GM18511 (cell line): ENCODE measurements around the gene ZNF865.

Experiments used
- ATAC-seq: cut with Tn5 transposase; IDR thresholded peaks from one replicate; pipeline ENCODE4 v1.9.1; 2021; ENCODE audit warnings: mild to moderate bottlenecking, moderate library complexity; ENCODE audit not compliant: unreplicated experiment

Gene ZNF865

DNA sequence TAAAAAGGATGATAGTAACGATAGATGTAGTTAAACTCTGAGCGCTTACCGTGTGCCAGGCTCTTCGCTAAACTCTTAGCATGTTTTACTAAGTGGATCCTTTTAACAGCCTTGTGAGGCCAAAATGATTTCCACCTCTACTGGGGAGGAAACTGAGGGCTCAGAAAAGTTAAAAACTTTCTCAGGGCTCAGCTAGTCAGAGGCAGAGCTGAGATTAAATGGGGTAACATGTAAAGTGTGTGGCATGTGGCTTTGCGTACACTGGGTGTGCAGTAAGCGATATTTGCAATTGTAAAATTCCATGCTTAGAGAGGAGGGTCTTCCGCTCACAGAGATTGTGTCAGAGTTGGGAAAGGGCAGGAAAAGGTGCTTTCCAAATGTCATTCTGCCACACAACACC, 51.1 kb downstream of the ZNF865 start:
- ATAC-seq = no peak

DNA sequence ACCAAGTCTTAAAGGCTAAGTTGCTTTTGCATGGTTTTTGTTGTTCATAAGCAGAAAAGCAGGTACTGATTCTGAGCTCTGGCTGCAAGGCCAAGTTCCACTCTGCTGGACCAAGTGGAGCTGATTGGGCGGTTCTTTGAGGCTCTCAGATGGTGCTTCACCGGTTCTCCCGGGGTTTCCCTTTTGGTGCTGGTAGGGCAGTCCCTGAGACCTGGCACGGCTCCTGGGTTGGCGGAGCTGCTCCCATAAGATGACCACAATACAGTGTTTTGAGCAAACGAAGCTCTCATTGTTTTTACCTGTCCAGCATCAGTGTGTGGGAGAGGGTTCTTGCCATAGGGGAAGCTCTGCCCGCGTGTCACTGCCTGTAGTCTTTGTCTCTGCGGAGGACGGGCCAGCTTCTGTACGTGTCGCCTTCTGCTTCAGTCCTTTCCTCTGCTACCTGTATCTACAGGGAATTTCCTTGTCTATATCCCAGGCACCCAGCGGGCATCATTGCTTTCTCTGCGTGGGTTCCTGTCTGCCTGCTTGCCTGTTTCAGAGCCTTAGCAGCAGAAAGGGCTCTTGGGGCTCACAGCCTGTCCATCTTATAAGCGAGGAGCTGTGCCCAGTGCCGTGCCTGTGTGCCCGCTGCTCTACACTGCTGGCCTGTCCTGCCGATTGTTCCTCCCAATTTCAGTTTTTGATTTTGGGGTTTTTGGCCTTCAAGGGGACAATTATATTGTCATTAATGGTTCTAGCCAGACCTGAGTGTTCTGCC, 51.7 kb downstream of the ZNF865 start:
- no peak for ATAC-seq

DNA sequence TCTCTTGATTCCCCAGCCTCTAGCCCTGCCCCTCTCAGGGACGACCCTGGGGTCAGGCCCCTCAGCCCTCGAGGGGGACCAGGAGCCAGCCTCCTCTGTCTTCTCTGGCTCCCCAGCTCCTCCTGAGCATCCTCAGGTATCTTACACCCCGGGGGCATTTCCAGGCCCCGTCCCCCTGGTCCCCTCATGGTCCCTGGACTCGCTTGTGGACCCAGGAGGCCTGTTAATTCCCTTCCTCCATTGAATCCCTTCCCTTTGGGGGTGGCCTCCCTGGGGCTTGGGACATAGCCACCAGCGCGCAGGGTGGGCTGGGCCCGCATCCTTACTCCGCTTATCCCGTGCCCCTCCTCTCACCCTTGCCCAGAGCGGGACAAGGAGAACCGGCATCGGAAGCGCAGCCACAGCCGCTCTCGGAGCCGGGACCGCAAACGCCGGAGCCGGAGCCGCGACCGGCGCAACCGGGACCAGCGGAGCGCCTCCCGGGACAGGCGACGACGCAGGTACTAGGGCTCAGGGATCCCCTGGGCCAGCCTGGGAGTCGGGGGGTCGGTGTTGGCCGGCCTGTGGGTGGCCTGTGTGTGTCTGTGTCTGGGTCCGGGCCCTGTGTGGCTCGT, 53.5 kb downstream of the ZNF865 start:
- no peak for ATAC-seq

DNA sequence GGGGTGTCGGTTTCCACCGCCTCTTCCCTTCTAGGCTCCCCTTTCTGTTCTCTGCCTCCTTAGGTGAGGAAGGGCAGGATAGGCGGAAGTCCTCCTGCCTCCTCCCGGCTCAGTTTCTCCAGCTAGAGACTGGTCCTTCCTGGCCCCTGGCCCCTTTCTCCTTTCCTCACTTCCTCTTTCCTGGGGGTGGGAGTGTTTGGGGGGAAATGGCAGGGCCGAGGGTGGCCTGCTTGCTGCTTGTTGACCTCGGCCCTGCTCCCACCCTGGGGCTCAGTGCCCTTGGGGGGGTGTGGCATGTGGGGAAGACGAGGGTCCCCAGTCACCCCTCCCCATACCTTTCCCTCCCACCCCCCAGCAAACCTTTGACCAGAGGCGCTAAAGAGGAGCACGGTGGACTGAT, 54.4 kb downstream of the ZNF865 start:
- no peak for ATAC-seq

DNA sequence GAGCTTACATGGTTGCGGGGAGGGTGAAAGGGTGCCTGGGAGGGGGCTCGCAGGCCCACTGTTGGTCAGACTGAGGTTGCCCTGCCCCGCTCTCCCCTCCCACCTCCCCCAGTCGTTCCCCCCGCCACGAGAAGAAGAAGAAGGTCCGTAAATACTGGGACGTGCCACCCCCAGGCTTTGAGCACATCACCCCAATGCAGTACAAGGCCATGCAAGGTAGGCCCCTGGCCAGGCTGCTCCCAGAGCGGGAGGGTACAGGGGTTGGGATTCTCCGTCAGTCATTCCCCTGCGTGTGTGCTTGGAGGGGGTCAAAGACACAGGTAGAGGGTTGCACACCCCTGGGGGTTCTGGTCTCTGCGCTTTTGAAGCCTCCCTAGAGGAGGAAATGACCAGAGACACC, 55.0 kb downstream of the ZNF865 start:
- ATAC-seq = no peak

DNA sequence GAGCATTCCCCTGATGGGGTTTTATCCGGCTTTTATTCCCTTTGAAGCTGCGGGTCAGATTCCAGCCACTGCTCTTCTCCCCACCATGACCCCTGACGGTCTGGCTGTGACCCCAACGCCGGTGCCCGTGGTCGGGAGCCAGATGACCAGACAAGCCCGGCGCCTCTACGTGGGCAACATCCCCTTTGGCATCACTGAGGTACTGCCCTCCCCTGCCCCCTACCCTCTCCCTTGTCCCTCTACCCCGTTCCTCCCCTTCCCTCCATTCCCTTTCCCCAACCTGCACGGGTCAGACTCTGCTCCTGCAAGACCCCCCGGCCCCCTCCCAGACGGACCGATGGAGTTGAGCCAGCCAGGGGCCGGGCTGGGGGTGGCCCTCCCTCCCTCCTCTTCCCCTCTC, 55.5 kb downstream of the ZNF865 start:
- no peak for ATAC-seq

DNA sequence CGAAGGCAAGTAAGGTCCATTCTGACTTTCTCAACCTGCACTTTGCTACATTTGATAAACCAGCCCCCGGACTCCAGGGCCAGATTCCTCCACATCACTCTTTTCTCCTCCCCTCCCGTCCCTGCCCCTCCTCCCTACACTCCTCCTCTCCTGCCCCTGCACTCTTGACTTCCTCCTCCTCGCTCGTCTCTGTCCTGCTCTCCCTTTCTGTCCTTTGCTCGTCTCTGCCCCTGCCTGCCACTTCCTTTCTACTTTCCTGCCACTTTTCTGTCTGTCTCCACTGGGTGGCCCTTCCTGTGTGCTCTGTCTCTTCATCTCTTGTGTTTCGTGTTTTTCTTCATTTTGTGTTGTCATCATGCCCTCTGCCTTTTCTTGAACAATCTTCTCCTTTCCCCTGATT, 56.4 kb downstream of the ZNF865 start:
- ATAC-seq = no peak

DNA sequence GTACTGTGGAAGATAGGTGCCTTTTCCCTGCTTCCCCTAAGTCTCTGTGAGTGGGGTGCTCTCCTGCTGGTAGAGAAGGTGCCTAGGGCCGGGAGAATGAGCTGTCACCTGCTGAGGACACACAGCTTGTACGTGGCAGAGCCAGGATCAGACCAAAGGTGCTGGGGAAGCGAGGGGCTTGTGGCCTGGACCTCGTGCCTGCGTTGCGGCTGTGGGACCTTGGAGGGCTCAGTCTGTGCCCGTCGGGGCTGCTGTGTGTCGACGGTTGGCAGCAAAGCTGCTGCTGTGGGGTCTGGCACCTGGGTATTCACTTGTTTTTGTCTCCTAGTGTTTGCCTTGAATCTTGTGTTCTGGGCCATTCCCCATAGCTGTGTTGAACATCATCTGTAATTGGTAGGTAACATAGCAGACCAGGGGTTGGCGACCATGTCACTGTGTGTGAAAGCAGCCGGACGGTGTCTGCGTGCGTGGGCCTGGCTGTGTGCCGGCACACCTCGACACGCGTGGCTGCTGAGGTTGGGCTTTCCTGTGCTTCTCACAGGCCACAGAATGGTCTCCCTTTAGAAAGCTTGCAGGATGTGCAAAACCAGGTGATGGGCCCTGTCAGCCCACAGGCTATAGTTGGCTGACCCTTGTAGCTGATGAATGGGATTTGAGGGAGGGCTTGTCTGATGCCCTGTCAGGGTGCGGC, 58.5 kb downstream of the ZNF865 start:
- ATAC-seq = no peak

DNA sequence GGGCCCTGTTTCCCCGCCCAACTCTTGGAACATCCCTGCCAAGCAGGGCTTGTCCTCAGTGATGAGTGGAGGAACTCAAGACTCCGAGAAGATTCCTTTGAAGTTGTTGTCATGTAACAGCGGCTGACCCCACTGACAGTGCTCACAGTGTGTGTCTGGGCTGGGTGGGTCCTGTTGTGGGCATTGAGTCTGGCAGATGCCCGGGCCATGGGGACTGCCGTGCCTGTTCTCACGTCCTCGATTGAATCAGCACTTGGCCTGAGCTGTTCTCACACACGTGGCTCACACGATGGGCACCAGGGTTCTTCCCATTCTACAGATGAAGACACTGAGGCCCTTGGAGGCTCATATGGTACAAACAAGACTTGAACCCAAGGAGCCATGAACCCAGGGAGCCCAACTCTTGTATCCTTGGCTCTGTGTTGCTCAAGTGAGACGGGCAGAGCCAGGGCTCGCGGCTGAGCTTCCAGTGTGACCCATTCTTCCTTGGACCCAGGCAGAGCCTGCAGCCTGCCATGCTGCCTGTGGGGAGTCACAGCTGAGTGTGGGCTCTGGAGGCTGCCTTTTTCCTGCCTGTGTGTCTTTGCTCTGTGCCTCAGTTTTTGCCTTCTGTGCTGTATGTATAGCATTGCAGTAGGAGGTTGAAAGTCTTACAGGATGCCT, 61.0 kb downstream of the ZNF865 start:
- ATAC-seq = no peak
